MM.1S (cell line): ENCODE results near the gene EXOC8.

Experiments
- DNase-seq: peaks from one replicate; pipeline ENCODE4 v3.0.0-alpha.2; 2015
- H2AFZ ChIP-seq: fragments of 300-600 bp; sonication (generic); 2 replicates; pipeline ENCODE4 v1.6.0; 2016; ENCODE audit warnings: antibody characterized with exemption, low read length
- H3F3A ChIP-seq: fragments of 300-600 bp; sonication (generic); 2 replicates; pipeline ENCODE4 v1.6.1; 2016; ENCODE audit warnings: mild to moderate bottlenecking, antibody characterized with exemption, low read length, moderate library complexity, mixed read lengths; ENCODE audit not compliant: insufficient read depth
- H3K27ac ChIP-seq: fragments of 300-600 bp; sonication (generic); 2 replicates; pipeline ENCODE4 v1.5.1; 2016; ENCODE audit warnings: mild to moderate bottlenecking, low read length
- H3K27me3 ChIP-seq: fragments of 300-600 bp; sonication (generic); replicated peaks from 2 replicates; pipeline ENCODE4 v1.6.0; 2016; ENCODE audit warnings: low read length; ENCODE audit not compliant: insufficient read depth
- H3K36me3 ChIP-seq: fragments of 300-600 bp; sonication (generic); replicated peaks from 2 replicates; pipeline ENCODE4 v1.6.1; 2016; ENCODE audit warnings: mild to moderate bottlenecking, low read length, mixed read lengths; ENCODE audit not compliant: insufficient read depth
- H3K4me1 ChIP-seq: fragments of 300-600 bp; sonication (generic); 2 replicates; pipeline ENCODE4 v1.6.1; 2016; ENCODE audit warnings: low read length, mixed read lengths
- H3K4me2 ChIP-seq: fragments of 300-600 bp; sonication (generic); 2 replicates; pipeline ENCODE4 v1.6.0; 2016; ENCODE audit warnings: low read depth, low read length
- H3K4me3 ChIP-seq: fragments of 300-600 bp; sonication (generic); 2 replicates; pipeline ENCODE4 v1.5.1; 2016; ENCODE audit warnings: low read length, mixed read lengths
- H3K79me2 ChIP-seq: fragments of 300-600 bp; sonication (generic); 2 replicates; pipeline ENCODE4 v1.6.1; 2016; ENCODE audit warnings: mixed run types, low read length, mixed read lengths
- H3K9ac ChIP-seq: fragments of 300-600 bp; sonication (generic); 2 replicates; pipeline ENCODE4 v1.6.1; 2016; ENCODE audit warnings: low read length, mixed read lengths
- H3K9me2 ChIP-seq: fragments of 300-600 bp; sonication (generic); replicated peaks from 2 replicates; pipeline ENCODE4 v1.6.1; 2016; ENCODE audit warnings: mild to moderate bottlenecking, low read length, mixed read lengths; ENCODE audit not compliant: insufficient read depth
- H3K9me3 ChIP-seq: fragments of 300-600 bp; sonication (generic); replicated peaks from 2 replicates; pipeline ENCODE4 v1.6.1; 2016; ENCODE audit warnings: mild to moderate bottlenecking, low read length, mixed read lengths; ENCODE audit not compliant: insufficient read depth
- H4K20me1 ChIP-seq: fragments of 300-600 bp; sonication (generic); 2 replicates; pipeline ENCODE4 v1.6.1; 2016; ENCODE audit warnings: mild to moderate bottlenecking, low read length, moderate library complexity, mixed read lengths; ENCODE audit not compliant: insufficient read depth
- CTCF ChIP-seq: fragments of 300-600 bp; sonication (generic); IDR thresholded peaks from 2 replicates; pipeline ENCODE4 v1.5.1; 2016; ENCODE audit warnings: antibody characterized with exemption, low read length, mixed read lengths
- EZH2 ChIP-seq: fragments of 300-600 bp; sonication (generic); optimal IDR thresholded peaks from 2 replicates; pipeline ENCODE3; 2017; ENCODE audit warnings: low read depth, mild to moderate bottlenecking, antibody characterized with exemption, low read length, mixed read lengths
- EZH2phosphoT487 ChIP-seq: fragments of 300-600 bp; sonication (generic); IDR thresholded peaks from 2 replicates; pipeline ENCODE4 v1.6.1; 2018; ENCODE audit warnings: antibody characterized with exemption, low read length

Gene EXOC8

DNA sequence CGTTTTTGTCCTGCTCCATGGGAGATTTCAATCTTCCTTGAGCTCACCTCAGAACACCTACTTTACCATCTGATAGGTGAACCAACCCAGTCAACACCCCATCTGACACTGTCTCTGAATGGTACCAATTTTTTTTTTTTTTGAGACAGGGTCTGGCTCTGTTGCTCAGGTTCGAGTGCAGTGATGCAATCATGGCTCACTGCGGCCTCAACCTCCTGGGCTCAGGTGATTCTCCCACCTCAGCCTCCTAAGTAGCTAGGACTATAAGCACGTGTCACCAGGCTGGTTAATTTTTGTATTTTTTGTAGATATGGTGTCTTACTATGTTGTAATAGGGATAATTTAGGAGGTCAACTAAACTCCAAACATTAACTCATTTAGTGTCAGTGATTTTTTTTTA, 36.7 kb upstream of the EXOC8 start:
- no peaks in the 10 kb centered on the region for H4K20me1 ChIP-seq
- H3F3A ChIP-seq: no peaks in the 10 kb centered on the region
- no peak for TF ChIP-seq EZH2
- no peak for TF ChIP-seq CTCF
- no peak for TF ChIP-seq EZH2phosphoT487
- H3K9ac ChIP-seq: no peak overlapping the region
- no peak for DNase-seq
- no peak overlapping the region for H2AFZ ChIP-seq
- no peaks in the 10 kb centered on the region for H3K9me2 ChIP-seq
- H3K4me1 ChIP-seq: peaks cover 14% of the 10 kb centered on the region
- peaks cover 42% of the 10 kb centered on the region for H3K79me2 ChIP-seq
- no peaks in the 10 kb centered on the region for H3K27me3 ChIP-seq
- no peaks in the 10 kb centered on the region for H3K36me3 ChIP-seq
- no peaks in the 10 kb centered on the region for H3K9me3 ChIP-seq
- H3K27ac ChIP-seq: no peak overlapping the region
- no peak overlapping the region for H3K4me3 ChIP-seq
- H3K4me2 ChIP-seq: no peak overlapping the region

- Histone ChIP-seq H3K9ac (no peak overlapping the region), H4K20me1 (no peaks in the 10 kb centered on the region), H3K27ac (no peak overlapping the region), H3F3A (no peaks in the 10 kb centered on the region), H3K27me3 (no peaks in the 10 kb centered on the region), H3K36me3 (no peaks in the 10 kb centered on the region), H2AFZ (no peak overlapping the region), H3K4me2 (no peak overlapping the region), H3K4me3 (no peak overlapping the region), H3K4me1 (peaks cover 6% of the 10 kb centered on the region; the same call in 1 of the 2 replicates), H3K79me2 (peaks cover 26% of the 10 kb centered on the region), H3K9me2 (no peaks in the 10 kb centered on the region), H3K9me3 (no peaks in the 10 kb centered on the region)
- no peak for DNase-seq
- TF ChIP-seq CTCF: no peak
- no peak for TF ChIP-seq EZH2
- TF ChIP-seq EZH2phosphoT487: no peak
These were observed 34.8 kb upstream of the EXOC8 start for GRCh38 chr1:231372501-231372900.

DNA sequence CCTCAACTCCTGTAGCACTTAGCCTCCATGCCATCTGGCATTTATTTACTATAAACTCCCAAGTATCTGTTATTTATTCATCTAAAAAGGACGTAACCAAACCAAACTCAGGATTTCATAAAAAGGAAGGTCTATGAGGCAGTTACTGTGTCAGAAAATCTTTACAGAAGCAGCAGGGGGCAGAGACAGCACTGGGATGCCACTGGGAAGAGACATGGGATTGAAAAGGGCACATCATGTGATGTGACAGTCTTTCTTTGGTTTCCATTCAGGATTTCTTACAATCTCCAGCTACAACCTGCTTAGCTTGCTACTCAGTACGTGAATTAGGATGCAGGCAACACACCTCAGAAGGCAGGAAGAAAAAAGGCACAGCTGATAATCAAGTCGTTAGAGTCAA, 31.6 kb upstream of the EXOC8 start:
- H3F3A ChIP-seq: no peaks in the 10 kb centered on the region
- H3K79me2 ChIP-seq: 0 out of 2 replicates have a peak, but pooled peaks cover 4% of the 10 kb centered on the region
- DNase-seq: no peak
- TF ChIP-seq EZH2 (no peak), EZH2phosphoT487 (no peak), CTCF (no peak)
- H3K4me1 ChIP-seq: no peaks in the 10 kb centered on the region
- no peak overlapping the region for H3K4me3 ChIP-seq
- no peaks in the 10 kb centered on the region for H3K36me3 ChIP-seq
- no peak overlapping the region for H3K27ac ChIP-seq
- no peaks in the 10 kb centered on the region for H3K9me3 ChIP-seq
- no peaks in the 10 kb centered on the region for H3K27me3 ChIP-seq
- H2AFZ ChIP-seq: no peak overlapping the region
- H3K9me2 ChIP-seq: no peaks in the 10 kb centered on the region
- no peaks in the 10 kb centered on the region for H4K20me1 ChIP-seq
- H3K9ac ChIP-seq: no peak overlapping the region
- H3K4me2 ChIP-seq: no peak overlapping the region
